ENCODE results near the gene SNRNP200.

The SNRNP200 gene

GRCh38 chr2:96345868-96346462 lies 40.6 kb upstream of the SNRNP200 start:
- Histone ChIP-seq H3K27ac (ENCODE audit: low read depth, low read length) (no peak overlapping the region), H2BK15ac (replicated peaks; ENCODE audit: low read depth) (no peak overlapping the region), H3K56ac (ENCODE audit: low read length) (no peak overlapping the region), H3K4me1 (ENCODE audit: control insufficient read depth, low read depth, low read length) (no peaks in the 10 kb centered on the region), H3K27me3 (ENCODE audit: insufficient read depth, low read length, poor library complexity) (no peaks in the 10 kb centered on the region), H2AK5ac (ENCODE audit: low read length) (no peak overlapping the region), H2BK5ac (ENCODE audit: low read length) (no peak overlapping the region), H3K23ac (ENCODE audit: low read length) (no peak overlapping the region), H3K4me2 (ENCODE audit: low read length) (no peak overlapping the region), H3K36me3 (ENCODE audit: control insufficient read depth, insufficient read depth, low read length) (peaks cover 19% of the 10 kb centered on the region), H3K4ac (ENCODE audit: low read depth, low read length) (no peak overlapping the region), H3K9ac (ENCODE audit: low read length) (no peak overlapping the region), H4K8ac (ENCODE audit: low read depth, low read length) (no peak overlapping the region), H3K79me2 (ENCODE audit: control insufficient read depth, insufficient read depth, low read length) (peaks cover 3% of the 10 kb centered on the region), H4K5ac (ENCODE audit: low read length) (no peak overlapping the region), H3K18ac (ENCODE audit: low read length) (no peak overlapping the region), H3K79me1 (ENCODE audit: low read length) (peaks cover 7% of the 10 kb centered on the region), H2BK120ac (ENCODE audit: low read depth, low read length) (no peak overlapping the region), H3K4me3 (ENCODE audit: low read length) (no peak overlapping the region)
- no CpG with 5 or more reads among the region's 6 CpGs for WGBS (ENCODE audit: extremely low coverage, insufficient coverage, low lambda C conversion rate)
- DNase-seq = no peak

GRCh38 chr2:96345438-96345837 lies 40.1 kb upstream of the SNRNP200 start:
- Histone ChIP-seq H2AK5ac (ENCODE audit: low read length) (no peak overlapping the region), H2BK120ac (ENCODE audit: low read depth, low read length) (no peak overlapping the region), H4K8ac (ENCODE audit: low read depth, low read length) (no peak overlapping the region), H3K36me3 (ENCODE audit: control insufficient read depth, insufficient read depth, low read length) (peaks cover 18% of the 10 kb centered on the region), H3K4me3 (ENCODE audit: low read length) (no peak overlapping the region), H3K23ac (ENCODE audit: low read length) (no peak overlapping the region), H3K56ac (ENCODE audit: low read length) (no peak overlapping the region), H3K79me1 (ENCODE audit: low read length) (peaks cover 7% of the 10 kb centered on the region), H3K79me2 (ENCODE audit: control insufficient read depth, insufficient read depth, low read length) (peaks cover 3% of the 10 kb centered on the region), H3K4me2 (ENCODE audit: low read length) (no peak overlapping the region), H3K27me3 (ENCODE audit: insufficient read depth, low read length, poor library complexity) (no peaks in the 10 kb centered on the region), H2BK15ac (replicated peaks; ENCODE audit: low read depth) (no peak overlapping the region), H3K27ac (ENCODE audit: low read depth, low read length) (no peak overlapping the region), H3K4me1 (ENCODE audit: control insufficient read depth, low read depth, low read length) (no peaks in the 10 kb centered on the region), H3K9ac (ENCODE audit: low read length) (no peak overlapping the region), H4K5ac (ENCODE audit: low read length) (no peak overlapping the region), H3K18ac (ENCODE audit: low read length) (no peak overlapping the region), H2BK5ac (ENCODE audit: low read length) (no peak overlapping the region), H3K4ac (ENCODE audit: low read depth, low read length) (no peak overlapping the region)
- DNase-seq = peak; percentile 53
- no CpG with 5 or more reads among the region's 4 CpGs for WGBS (ENCODE audit: extremely low coverage, insufficient coverage, low lambda C conversion rate)

GRCh38 chr2:96344011-96344410 lies 38.7 kb upstream of the SNRNP200 start:
- Histone ChIP-seq H3K79me2 (ENCODE audit: control insufficient read depth, insufficient read depth, low read length) (peaks cover 9% of the 10 kb centered on the region), H3K4me2 (ENCODE audit: low read length) (no peak overlapping the region), H3K4me3 (ENCODE audit: low read length) (no peak overlapping the region), H2BK5ac (ENCODE audit: low read length) (no peak overlapping the region), H2BK120ac (ENCODE audit: low read depth, low read length) (no peak overlapping the region), H4K5ac (ENCODE audit: low read length) (no peak overlapping the region), H3K4ac (ENCODE audit: low read depth, low read length) (no peak overlapping the region), H3K79me1 (ENCODE audit: low read length) (peaks cover 7% of the 10 kb centered on the region), H3K56ac (ENCODE audit: low read length) (no peak overlapping the region), H2AK5ac (ENCODE audit: low read length) (no peak overlapping the region), H3K23ac (ENCODE audit: low read length) (no peak overlapping the region), H3K18ac (ENCODE audit: low read length) (no peak overlapping the region), H4K8ac (ENCODE audit: low read depth, low read length) (no peak overlapping the region), H3K27me3 (ENCODE audit: insufficient read depth, low read length, poor library complexity) (no peaks in the 10 kb centered on the region), H3K36me3 (ENCODE audit: control insufficient read depth, insufficient read depth, low read length) (peaks cover 14% of the 10 kb centered on the region), H2BK15ac (replicated peaks; ENCODE audit: low read depth) (no peak overlapping the region), H3K27ac (ENCODE audit: low read depth, low read length) (no peak overlapping the region), H3K4me1 (ENCODE audit: control insufficient read depth, low read depth, low read length) (no peaks in the 10 kb centered on the region), H3K9ac (ENCODE audit: low read length) (no peak overlapping the region)
- no CpG with 5 or more reads among the region's 5 CpGs for WGBS (ENCODE audit: extremely low coverage, insufficient coverage, low lambda C conversion rate)
- no peak for DNase-seq

- H3K79me2 ChIP-seq (ENCODE audit: control insufficient read depth, insufficient read depth, low read length) = peaks cover 20% of the 10 kb centered on the region
- WGBS (ENCODE audit: extremely low coverage, insufficient coverage, low lambda C conversion rate) = no CpG with 5 or more reads among the region's 6 CpGs
These were observed 36.7 kb upstream of the SNRNP200 start for GRCh38 chr2:96342085-96342484.

GRCh38 chr2:96341641-96342040 lies 36.3 kb upstream of the SNRNP200 start:
- peaks cover 3% of the 10 kb centered on the region for H3K4me1 ChIP-seq (ENCODE audit: control insufficient read depth, low read depth, low read length)
- H2BK5ac ChIP-seq (ENCODE audit: low read length) = no peak overlapping the region
- H3K4ac ChIP-seq (ENCODE audit: low read depth, low read length) = no peak overlapping the region
- H3K36me3 ChIP-seq (ENCODE audit: control insufficient read depth, insufficient read depth, low read length) = peaks cover 14% of the 10 kb centered on the region
- no CpG with 5 or more reads among the region's 14 CpGs for WGBS (ENCODE audit: extremely low coverage, insufficient coverage, low lambda C conversion rate)
- peaks cover 12% of the 10 kb centered on the region for H3K79me1 ChIP-seq (ENCODE audit: low read length)
- H2BK120ac ChIP-seq (ENCODE audit: low read depth, low read length) = no peak overlapping the region
- no peak overlapping the region for H3K27ac ChIP-seq (ENCODE audit: low read depth, low read length)
- H3K79me2 ChIP-seq (ENCODE audit: control insufficient read depth, insufficient read depth, low read length) = peaks cover 25% of the 10 kb centered on the region
- no peak overlapping the region for H3K9ac ChIP-seq (ENCODE audit: low read length)
- no peak overlapping the region for H3K4me3 ChIP-seq (ENCODE audit: low read length)
- no peak overlapping the region for H3K56ac ChIP-seq (ENCODE audit: low read length)
- H3K18ac ChIP-seq (ENCODE audit: low read length) = no peak overlapping the region
- no peak overlapping the region for H3K23ac ChIP-seq (ENCODE audit: low read length)
- no peak overlapping the region for H4K5ac ChIP-seq (ENCODE audit: low read length)
- H3K4me2 ChIP-seq (ENCODE audit: low read length) = no peak overlapping the region
- H2AK5ac ChIP-seq (ENCODE audit: low read length) = no peak overlapping the region
- no peaks in the 10 kb centered on the region for H3K27me3 ChIP-seq (ENCODE audit: insufficient read depth, low read length, poor library complexity)
- no peak overlapping the region for H4K8ac ChIP-seq (ENCODE audit: low read depth, low read length)
- H2BK15ac ChIP-seq (replicated peaks; ENCODE audit: low read depth) = no peak overlapping the region
- DNase-seq = no peak

More at GRCh38 chr2:96342085-96342484, 36.7 kb upstream of the SNRNP200 start:
- no peak overlapping the region for H3K9ac ChIP-seq (ENCODE audit: low read length)
- DNase-seq = no peak
- H3K79me1 ChIP-seq (ENCODE audit: low read length) = peaks cover 11% of the 10 kb centered on the region
- no peak overlapping the region for H2BK15ac ChIP-seq (replicated peaks; ENCODE audit: low read depth)
- H3K27ac ChIP-seq (ENCODE audit: low read depth, low read length) = no peak overlapping the region
- H3K4me3 ChIP-seq (ENCODE audit: low read length) = no peak overlapping the region
- H3K18ac ChIP-seq (ENCODE audit: low read length) = no peak overlapping the region
- no peaks in the 10 kb centered on the region for H3K4me1 ChIP-seq (ENCODE audit: control insufficient read depth, low read depth, low read length)
- H2BK120ac ChIP-seq (ENCODE audit: low read depth, low read length) = no peak overlapping the region
- no peak overlapping the region for H4K5ac ChIP-seq (ENCODE audit: low read length)
- H3K36me3 ChIP-seq (ENCODE audit: control insufficient read depth, insufficient read depth, low read length) = peaks cover 14% of the 10 kb centered on the region
- H3K4ac ChIP-seq (ENCODE audit: low read depth, low read length) = no peak overlapping the region
- H3K4me2 ChIP-seq (ENCODE audit: low read length) = no peak overlapping the region
- H3K56ac ChIP-seq (ENCODE audit: low read length) = no peak overlapping the region
- H4K8ac ChIP-seq (ENCODE audit: low read depth, low read length) = no peak overlapping the region
- no peaks in the 10 kb centered on the region for H3K27me3 ChIP-seq (ENCODE audit: insufficient read depth, low read length, poor library complexity)
- H2BK5ac ChIP-seq (ENCODE audit: low read length) = no peak overlapping the region
- H3K23ac ChIP-seq (ENCODE audit: low read length) = no peak overlapping the region
- no peak overlapping the region for H2AK5ac ChIP-seq (ENCODE audit: low read length)

All from mesendoderm (in vitro differentiated cells).